Epithelial cell of esophagus (primary cell): ENCODE results near the gene ZNF775.
A peak's percentile ranks its signal among the peaks of the same experiment; 100 is the strongest.

Source experiments
- DNase-seq: peaks from one replicate; pipeline ENCODE4 v3.0.0; 2010; ENCODE audit warnings: low read depth
- H3K4me3 ChIP-seq: 2 replicates; pipeline ENCODE4 v1.5.1; 2011; ENCODE audit warnings: mild to moderate bottlenecking, low read length, control low read depth
- TF ChIP-seq, protein P1 (sequence below): IDR thresholded peaks from 2 replicates; pipeline ENCODE4 v1.5.1; 2011; ENCODE audit warnings: low read depth, mild to moderate bottlenecking, low read length, control low read depth, inconsistent platforms; ENCODE audit not compliant: insufficient read depth; ENCODE audit errors: missing control alignments

Gene ZNF775

DNA sequence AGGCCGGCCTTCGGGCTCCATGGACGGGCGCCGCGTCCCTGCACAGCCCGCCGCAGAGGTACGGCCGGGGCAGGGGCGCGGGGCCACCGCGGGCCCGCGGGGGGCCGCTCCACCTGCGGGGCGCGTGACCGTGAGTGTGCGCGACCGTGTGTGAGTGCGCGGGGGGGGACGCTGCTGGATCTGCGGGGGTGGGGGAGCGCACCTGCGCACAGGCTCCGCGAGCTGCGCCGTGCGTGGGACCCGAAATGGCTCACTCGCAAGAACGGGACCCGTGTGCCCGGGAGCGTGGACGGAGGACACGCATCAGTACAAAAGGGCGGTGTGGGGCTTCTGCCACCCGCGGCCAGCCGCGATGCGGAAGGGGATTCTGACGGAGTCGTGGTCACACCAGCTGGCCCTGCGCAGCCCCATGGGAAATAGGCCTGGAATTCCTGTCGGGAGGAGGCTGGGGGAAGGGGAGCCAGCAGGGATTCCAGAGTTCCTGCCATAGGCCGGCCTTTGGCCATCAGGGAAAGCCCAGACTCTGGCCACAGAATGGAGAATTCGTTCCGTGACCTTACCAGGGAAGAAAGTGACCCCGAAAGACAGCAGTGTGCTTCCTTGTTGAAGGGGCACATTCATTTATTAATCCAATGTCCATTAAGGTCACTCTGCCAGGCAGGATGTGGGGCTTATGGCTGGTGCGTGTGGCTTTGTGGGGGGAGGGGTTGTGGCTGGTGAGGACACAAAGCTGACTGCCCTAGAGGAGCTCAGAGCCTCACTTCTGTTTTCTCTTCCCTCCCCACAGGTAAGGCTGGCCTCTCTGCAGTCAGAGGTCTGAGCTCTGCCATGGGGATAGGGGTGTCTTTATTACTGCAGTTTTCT is 10.0 kb upstream of the ZNF775 start:
- DNase-seq = peak; percentile 13
- TF ChIP-seq, protein P1, sequence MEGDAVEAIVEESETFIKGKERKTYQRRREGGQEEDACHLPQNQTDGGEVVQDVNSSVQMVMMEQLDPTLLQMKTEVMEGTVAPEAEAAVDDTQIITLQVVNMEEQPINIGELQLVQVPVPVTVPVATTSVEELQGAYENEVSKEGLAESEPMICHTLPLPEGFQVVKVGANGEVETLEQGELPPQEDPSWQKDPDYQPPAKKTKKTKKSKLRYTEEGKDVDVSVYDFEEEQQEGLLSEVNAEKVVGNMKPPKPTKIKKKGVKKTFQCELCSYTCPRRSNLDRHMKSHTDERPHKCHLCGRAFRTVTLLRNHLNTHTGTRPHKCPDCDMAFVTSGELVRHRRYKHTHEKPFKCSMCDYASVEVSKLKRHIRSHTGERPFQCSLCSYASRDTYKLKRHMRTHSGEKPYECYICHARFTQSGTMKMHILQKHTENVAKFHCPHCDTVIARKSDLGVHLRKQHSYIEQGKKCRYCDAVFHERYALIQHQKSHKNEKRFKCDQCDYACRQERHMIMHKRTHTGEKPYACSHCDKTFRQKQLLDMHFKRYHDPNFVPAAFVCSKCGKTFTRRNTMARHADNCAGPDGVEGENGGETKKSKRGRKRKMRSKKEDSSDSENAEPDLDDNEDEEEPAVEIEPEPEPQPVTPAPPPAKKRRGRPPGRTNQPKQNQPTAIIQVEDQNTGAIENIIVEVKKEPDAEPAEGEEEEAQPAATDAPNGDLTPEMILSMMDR = no peak
- peak overlapping the region; percentile 77 for H3K4me3 ChIP-seq

GRCh38 chr7:150369748-150370501 is 9.2 kb upstream of the ZNF775 start:
- TF ChIP-seq, protein P1 = no peak
- peak overlapping the region; percentile 77 for H3K4me3 ChIP-seq
- peak; percentile 13 for DNase-seq

DNA sequence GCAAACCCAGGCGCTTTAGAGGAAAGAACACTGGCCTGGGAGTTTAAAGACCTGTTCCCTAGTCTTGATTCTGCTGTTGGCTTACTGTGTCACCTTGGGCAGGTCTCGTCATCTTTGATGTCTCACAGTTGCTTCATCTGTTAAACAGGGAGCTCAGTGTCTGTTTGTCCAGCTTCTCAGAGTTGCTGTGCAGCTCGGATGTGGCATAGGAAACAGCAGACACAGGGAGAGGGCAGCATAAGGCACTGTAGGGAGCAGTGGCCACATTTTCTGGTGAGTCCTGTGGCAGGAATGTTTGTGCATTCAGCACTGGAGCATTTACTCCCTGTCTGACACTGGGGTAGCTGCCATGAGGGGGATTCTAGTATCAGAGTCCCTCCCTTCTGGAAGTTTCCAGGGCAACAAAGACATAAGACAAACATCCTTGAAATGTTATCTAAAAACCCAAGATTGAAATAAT is 8.5 kb upstream of the ZNF775 start:
- no peak overlapping the region for H3K4me3 ChIP-seq
- DNase-seq = peak; percentile 29
- TF ChIP-seq, protein P1 = no peak

GRCh38 chr7:150371131-150371995 is 7.8 kb upstream of the ZNF775 start:
- TF ChIP-seq, protein P1 = no peak
- DNase-seq = no peak
- H3K4me3 ChIP-seq = no peak overlapping the region

- no peak overlapping the region for H3K4me3 ChIP-seq
- no peak for DNase-seq
- TF ChIP-seq, protein P1 = no peak
These were observed 7.2 kb upstream of the ZNF775 start for GRCh38 chr7:150371996-150372270.

- TF ChIP-seq, protein P1 = no peak
- DNase-seq = no peak
- H3K4me3 ChIP-seq = no peak overlapping the region
These were observed 6.7 kb upstream of the ZNF775 start for GRCh38 chr7:150372271-150373048.
